Activated T-cell treated with anti-CD3 and anti-CD28 coated beads, Interleukin-2, amount 50 U/mL, for 48 hours (primary cell): ENCODE results near the gene NSUN4.

Source experiments
- DNase-seq, 2 experiments: peaks; one replicate each; pipeline ENCODE4 v3.0.0-alpha.2; 2020

NSUN4 gene

DNA sequence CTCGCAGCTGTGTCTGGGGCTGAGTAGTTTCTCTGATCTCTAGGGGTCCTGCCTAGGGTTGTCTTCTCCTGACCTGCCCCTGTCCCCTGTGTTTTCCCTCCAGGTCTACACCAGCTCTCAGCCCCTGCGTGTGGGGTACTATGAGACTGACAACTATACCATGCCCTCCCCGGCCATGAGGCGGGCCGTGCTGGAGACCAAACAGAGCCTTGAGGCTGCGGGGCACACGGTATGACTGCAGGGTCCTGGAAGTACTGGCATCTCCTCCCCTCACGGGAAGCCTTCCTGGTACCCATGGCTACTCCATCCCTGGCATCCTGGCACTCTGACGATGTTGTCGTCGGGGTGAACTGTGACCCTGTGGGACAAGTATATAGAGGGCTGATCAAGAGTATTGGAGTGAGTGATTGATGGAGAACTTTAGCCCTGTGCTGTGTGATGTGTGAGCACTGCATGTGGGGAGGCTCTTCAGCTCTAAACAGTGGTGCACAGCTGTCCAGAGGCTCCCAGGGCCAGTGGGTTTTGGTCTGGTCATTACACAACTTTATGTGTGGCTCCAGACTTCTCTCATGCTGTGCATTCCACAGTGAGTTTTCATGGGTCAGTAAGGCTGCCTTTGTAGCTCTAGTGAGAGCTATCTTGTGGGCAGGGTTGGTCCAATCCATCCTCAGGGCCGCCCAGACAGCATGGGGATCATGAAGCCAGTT is 67.9 kb downstream of the NSUN4 start:
- no peak for DNase-seq

DNA sequence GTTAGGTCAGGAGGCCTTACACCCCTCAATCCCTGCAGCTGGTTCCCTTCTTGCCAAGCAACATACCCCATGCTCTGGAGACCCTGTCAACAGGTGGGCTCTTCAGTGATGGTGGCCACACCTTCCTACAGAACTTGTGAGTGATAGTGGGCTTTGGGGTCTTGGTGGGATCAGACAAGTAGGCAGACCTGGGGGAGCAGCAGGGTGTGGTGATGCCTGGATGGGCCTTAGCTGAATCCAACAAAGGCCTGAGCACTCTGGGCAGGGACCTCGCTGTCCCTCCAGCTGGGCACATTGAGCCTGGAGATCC is 68.4 kb downstream of the NSUN4 start:
- DNase-seq: no peak

DNA sequence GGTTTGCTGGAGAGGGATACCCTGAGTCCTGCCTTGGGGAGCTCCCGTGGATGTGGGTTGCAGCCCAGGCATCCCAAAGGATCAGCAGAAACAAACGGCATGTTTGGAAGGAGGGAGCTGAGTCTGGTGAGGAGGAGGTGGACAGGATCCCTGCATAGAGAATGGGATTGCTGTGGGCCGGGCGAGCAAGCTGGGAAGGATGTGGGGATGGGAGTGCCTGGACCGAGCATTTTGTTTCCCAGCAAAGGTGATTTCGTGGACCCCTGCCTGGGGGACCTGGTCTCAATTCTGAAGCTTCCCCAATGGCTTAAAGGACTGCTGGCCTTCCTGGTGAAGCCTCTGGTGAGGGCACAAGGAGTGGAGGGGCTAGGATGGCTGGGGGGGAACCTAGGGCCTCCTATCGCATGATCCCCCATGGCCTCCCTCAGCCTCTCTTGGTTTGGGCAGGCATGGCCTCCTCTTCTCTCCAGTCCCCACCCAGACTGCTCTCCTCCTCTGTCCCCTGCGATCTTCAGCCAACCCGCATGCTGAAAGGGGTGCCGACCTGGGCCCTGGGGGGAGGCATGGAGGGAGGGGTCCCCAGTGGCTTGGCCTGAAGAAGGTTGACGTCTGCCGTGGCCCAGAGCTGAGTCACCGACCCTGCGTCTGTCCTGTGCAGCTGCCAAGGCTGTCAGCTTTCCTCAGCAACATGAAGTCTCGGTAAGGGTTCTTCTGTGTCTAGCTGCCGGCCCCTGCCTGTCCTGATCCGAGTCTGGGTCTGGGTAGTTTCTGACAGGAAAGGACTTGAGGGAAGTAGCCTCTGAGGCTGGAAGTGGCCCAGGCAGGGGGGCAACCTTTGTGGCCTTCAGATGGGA is 69.8 kb downstream of the NSUN4 start:
- DNase-seq: no peak

DNA sequence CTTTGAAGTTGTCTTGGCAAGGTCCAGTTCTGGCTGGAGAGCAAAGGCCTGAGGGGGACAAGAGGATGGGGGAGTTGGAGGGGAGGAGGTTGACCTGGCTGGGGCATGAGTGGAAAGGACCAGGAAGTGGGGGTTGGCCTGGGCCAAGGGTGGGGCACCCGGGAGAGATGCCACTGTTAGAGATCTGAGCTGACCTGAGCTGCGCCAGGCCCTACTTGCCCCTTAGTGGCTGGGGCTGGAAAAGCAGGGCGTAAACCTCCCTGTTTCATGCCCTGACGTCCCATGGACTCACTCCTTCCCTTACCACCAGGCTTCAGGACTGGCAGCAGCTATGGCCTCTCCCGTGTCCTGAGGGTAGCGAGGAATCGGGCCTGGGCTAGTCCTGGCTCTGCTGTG is 70.4 kb downstream of the NSUN4 start:
- DNase-seq: no peak
